SJSA1 (cell line): Measurements from ENCODE around the gene ANO10. TPM values are rescaled to one million over a fixed set of nuclear protein-coding genes. Genes with fewer than 3 reads are reported as not detected.
"Not testable (repeated sequence)": the region's sequence is repeated elsewhere in the genome, so short reads cannot be mapped to it uniquely, and the experiment has no call there.

Source experiments
- DNase-seq, 2 experiments: peaks; one replicate each; pipeline ENCODE4 v3.0.0-alpha.2; 2015 to 2020; ENCODE audit warnings: low spot score in 2 of 2, low read depth in 1 of 2
- H3K27ac ChIP-seq: fragments of 250-450 bp; sonication (Bioruptor Pico); 2 replicates; pipeline ENCODE4 v1.5.1; 2020; ENCODE audit warnings: mild to moderate bottlenecking, moderate library complexity
- H3K27me3 ChIP-seq: fragments of 250-450 bp; sonication (Bioruptor Pico); replicated peaks from 2 replicates; pipeline ENCODE4 v1.5.1; 2020; ENCODE audit warnings: mild to moderate bottlenecking, moderate library complexity
- H3K36me3 ChIP-seq: fragments of 250-450 bp; sonication (Bioruptor Pico); 2 replicates; pipeline ENCODE4 v1.5.1; 2020; ENCODE audit warnings: mild to moderate bottlenecking
- H3K4me1 ChIP-seq: fragments of 250-450 bp; sonication (Bioruptor Pico); replicated peaks from 2 replicates; pipeline ENCODE4 v1.6.1; 2021; ENCODE audit warnings: mild to moderate bottlenecking
- H3K4me3 ChIP-seq: fragments of 250-450 bp; sonication (Bioruptor Pico); 2 replicates; pipeline ENCODE4 v1.5.1; 2020; ENCODE audit warnings: mild to moderate bottlenecking
- H3K9me3 ChIP-seq: fragments of 250-450 bp; sonication (Bioruptor Pico); replicated peaks from 2 replicates; pipeline ENCODE4 v1.5.1; 2020; ENCODE audit warnings: mild to moderate bottlenecking
- total RNA-seq: library from RNA; depleted of rRNA; stranded (reverse); fragments of >200 nt; shearing (Covaris generic); gene quantifications from 2 replicates; pipeline ENCODE4 v1.2.3, GENCODE V29; 2014

Gene ANO10
- total RNA-seq, 1 experiment from 2014 or later: 16.3 TPM

GRCh38 chr3:43534675-43535074 lies 87.1 kb downstream of the ANO10 start:
- Histone ChIP-seq H3K36me3 (no peaks in the 10 kb centered on the region), H3K4me3 (no peak overlapping the region), H3K9me3 (no peaks in the 10 kb centered on the region), H3K27ac (no peak overlapping the region), H3K27me3 (no peaks in the 10 kb centered on the region), H3K4me1 (no peaks in the 10 kb centered on the region)
- no peak for DNase-seq

DNA sequence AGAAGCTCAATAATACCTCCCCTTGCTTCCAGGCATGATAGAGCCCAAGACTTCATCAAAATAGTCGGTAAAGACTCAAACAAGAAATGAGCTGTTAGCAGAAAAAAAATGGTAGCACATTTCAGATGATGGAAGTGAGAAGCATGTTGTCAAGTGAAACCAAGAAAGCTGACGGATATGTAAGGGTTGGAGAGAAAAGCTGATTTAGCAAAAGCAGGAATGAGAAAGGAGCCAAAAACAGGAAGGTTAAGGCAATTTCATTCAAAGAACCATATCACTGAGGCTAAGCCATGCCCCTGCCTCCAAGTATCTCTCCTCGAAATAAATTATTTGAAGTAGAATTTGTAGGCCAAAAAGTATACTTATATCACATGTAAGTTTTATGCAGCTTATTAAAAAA lies 88.8 kb downstream of the ANO10 start:
- Histone ChIP-seq H3K4me3 (no peak overlapping the region), H3K4me1 (no peaks in the 10 kb centered on the region), H3K27ac (no peak overlapping the region), H3K9me3 (no peaks in the 10 kb centered on the region), H3K36me3 (no peaks in the 10 kb centered on the region), H3K27me3 (no peaks in the 10 kb centered on the region)
- DNase-seq: no peak

- Histone ChIP-seq H3K9me3 (no peaks in the 10 kb centered on the region; the same call in 1 of the 2 replicates), H3K27ac (no peak overlapping the region), H3K36me3 (no peaks in the 10 kb centered on the region), H3K27me3 (no peaks in the 10 kb centered on the region), H3K4me3 (no peak overlapping the region), H3K4me1 (no peaks in the 10 kb centered on the region)
- no peak for DNase-seq
Observed at GRCh38 chr3:43531835-43532234, 90.0 kb downstream of the ANO10 start.

DNA sequence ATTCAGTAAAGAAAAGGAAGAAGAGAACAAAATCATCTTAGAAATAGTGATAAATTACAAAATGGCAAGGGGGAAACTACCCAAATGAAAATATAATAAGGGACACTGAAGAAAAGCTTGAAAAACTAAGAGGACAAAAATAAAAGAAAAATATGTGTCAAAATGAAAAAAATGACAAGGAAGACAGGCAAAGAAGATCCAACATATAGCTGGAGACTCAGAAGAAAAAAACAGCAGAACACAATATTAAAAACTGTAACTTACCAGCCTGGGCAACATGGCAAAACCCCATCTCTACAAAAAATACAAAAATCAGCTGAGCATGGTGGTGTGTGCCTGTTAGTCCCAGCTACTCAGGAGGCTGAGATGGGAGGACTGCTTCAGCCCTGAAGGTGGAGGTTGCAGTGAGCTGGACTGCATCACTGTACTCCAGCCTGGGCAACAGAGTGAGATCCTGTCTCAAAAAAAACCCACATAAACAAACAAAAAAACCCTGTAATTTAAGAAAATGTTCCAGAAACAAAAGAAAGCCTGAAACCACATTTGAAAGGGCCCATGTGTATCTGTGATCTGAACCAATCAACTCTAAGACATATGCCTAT lies 93.2 kb downstream of the ANO10 start:
- H3K4me3 ChIP-seq: no peak overlapping the region
- no peaks in the 10 kb centered on the region for H3K27me3 ChIP-seq
- H3K4me1 ChIP-seq: no peaks in the 10 kb centered on the region
- no peaks in the 10 kb centered on the region for H3K36me3 ChIP-seq
- H3K27ac ChIP-seq: no peak overlapping the region
- H3K9me3 ChIP-seq: no peaks in the 10 kb centered on the region; the same call in 1 of the 2 replicates
- no peak for DNase-seq

DNA sequence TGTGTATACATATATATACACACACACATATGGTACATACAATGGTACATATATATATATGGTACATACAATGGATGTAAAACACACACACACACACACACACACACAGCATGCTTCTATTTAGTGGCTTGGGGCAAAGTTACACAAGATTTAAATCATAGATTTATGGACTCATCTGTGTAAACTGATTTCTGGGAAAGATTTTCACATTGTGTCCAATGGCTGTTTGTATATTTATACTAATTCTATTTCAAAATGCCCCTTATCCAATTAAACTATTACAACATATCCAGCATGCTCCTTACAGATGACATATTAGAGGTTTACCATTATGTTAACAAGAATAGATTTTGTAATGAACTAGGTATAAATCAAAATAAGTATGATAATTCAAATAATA lies 94.9 kb downstream of the ANO10 start:
- no peak overlapping the region for H3K27ac ChIP-seq
- no peak for DNase-seq
- H3K9me3 ChIP-seq: no peaks in the 10 kb centered on the region; the same call in 1 of the 2 replicates
- H3K27me3 ChIP-seq: no peaks in the 10 kb centered on the region
- H3K4me1 ChIP-seq: no peaks in the 10 kb centered on the region
- no peak overlapping the region for H3K4me3 ChIP-seq
- no peaks in the 10 kb centered on the region for H3K36me3 ChIP-seq

- H3K9me3 ChIP-seq: no peaks in the 10 kb centered on the region; the same call in 1 of the 2 replicates
- no peaks in the 10 kb centered on the region for H3K36me3 ChIP-seq
- H3K4me1 ChIP-seq: no peaks in the 10 kb centered on the region
- no peak overlapping the region for H3K4me3 ChIP-seq
- no peak overlapping the region for H3K27ac ChIP-seq
- DNase-seq: no peak
- no peaks in the 10 kb centered on the region for H3K27me3 ChIP-seq
Observed at GRCh38 chr3:43525941-43526607, 95.7 kb downstream of the ANO10 start.

DNA sequence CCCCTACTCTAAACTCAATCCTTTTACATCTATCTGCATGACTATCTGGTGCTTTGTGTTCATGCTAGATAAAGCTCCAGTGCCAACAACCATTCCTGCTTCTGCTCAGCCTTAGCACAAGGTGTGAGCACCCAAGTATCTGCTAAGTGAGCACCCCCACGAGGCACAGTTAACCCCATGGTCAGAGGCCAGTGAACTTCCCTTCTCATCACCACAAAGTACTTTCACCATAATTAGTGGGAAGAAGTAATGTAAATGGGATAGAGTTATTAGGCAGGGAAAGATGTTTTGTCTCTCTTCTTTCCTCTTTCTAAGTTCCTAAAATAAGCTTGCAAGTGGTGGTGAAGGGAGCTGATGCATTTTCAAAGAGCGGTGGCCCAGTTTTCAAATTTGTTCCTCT lies 96.4 kb downstream of the ANO10 start:
- H3K27me3 ChIP-seq: no peaks in the 10 kb centered on the region
- no peak for DNase-seq
- H3K27ac ChIP-seq: no peak overlapping the region
- no peak overlapping the region for H3K4me3 ChIP-seq
- no peaks in the 10 kb centered on the region for H3K36me3 ChIP-seq
- no peaks in the 10 kb centered on the region; the same call in 1 of the 2 replicates for H3K9me3 ChIP-seq
- H3K4me1 ChIP-seq: no peaks in the 10 kb centered on the region

DNA sequence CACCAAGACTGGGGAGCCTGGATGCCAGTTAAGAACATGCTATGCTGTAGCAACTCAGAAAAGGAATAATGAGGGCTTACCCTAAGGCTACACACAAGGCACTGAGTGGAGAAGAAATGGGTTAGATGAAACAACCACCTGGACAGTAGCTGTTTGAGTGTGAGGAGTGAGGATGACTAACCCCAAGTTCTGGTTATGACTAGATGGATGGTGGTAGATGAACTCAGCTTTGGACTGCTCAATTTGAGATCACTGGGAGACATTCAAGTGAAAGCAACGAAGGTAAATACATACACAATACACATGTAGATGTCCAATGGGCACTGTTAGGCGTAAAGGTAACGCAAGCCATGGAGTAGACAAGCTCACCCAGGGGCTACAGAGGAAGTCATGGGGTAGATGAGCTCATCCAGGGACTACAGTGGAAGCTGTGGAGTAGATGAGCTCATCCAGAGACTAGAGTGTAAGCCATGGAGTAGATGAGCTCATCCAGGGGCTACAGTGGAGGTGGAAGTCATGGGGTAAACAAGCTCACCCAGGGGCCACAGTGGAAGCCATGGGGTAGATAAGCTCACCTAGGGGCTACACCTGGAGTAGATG lies 98.3 kb downstream of the ANO10 start:
- Histone ChIP-seq H3K9me3 (no peaks in the 10 kb centered on the region; the same call in 1 of the 2 replicates), H3K4me1 (no peaks in the 10 kb centered on the region), H3K4me3 (no peak overlapping the region), H3K27ac (no peak overlapping the region), H3K27me3 (no peaks in the 10 kb centered on the region), H3K36me3 (no peaks in the 10 kb centered on the region)
- no peak for DNase-seq

DNA sequence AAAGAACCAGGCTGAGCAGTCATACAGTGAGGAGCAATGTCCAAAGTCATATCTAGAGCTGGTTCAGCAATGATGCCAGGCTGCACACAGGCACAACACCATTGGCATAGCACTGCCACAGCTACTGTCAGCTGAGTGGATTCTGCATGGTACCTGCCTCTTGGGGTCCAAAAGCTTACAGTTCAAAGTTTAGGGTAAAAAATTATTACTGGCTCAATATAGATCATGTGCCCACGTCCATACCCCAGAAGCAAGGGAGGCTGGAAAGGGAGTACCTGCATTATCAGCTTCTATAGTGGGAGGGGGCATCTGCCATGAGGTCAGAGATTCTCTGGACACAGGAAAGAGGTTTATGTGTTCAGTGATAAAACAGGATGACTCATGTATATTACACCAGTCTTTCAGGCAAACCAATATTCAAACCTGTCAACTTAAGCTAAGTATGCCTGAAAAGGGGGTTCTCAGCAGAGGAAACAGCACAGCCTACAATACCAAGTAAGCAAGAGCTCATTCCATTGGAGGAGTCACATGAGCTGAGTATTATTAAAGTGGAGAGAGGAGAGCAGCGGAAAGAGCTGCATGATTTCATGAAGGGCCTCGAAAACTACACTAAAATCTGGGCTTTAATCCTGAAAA lies 99.0 kb downstream of the ANO10 start:
- H3K27ac ChIP-seq: no peak overlapping the region
- H3K9me3 ChIP-seq: no peaks in the 10 kb centered on the region; the same call in 1 of the 2 replicates
- no peak overlapping the region for H3K4me3 ChIP-seq
- DNase-seq: no peak
- no peaks in the 10 kb centered on the region for H3K4me1 ChIP-seq
- no peaks in the 10 kb centered on the region for H3K36me3 ChIP-seq
- H3K27me3 ChIP-seq: no peaks in the 10 kb centered on the region

DNA sequence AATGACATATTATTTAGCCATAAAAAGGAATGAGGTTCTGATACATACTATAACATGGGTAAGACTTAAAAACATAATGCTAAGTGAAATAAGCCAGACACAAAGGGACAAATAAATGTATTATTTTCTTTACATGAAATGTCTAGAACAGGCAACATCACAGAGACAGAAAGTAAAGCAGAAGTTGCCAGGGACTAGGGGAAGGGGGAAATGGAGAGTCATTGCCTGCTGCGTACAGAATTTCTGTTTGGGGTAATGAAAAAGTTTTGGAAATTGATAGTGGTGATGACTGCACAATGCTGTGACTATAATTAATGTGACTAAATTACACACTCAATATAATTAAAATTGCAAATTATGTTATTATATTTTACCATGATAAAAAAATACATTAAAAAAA lies 99.9 kb downstream of the ANO10 start:
- H3K4me3 ChIP-seq: no peak overlapping the region
- H3K36me3 ChIP-seq: no peaks in the 10 kb centered on the region
- no peaks in the 10 kb centered on the region for H3K9me3 ChIP-seq
- H3K4me1 ChIP-seq: no peaks in the 10 kb centered on the region
- no peak overlapping the region for H3K27ac ChIP-seq
- H3K27me3 ChIP-seq: no peaks in the 10 kb centered on the region
- no peak for DNase-seq

DNA sequence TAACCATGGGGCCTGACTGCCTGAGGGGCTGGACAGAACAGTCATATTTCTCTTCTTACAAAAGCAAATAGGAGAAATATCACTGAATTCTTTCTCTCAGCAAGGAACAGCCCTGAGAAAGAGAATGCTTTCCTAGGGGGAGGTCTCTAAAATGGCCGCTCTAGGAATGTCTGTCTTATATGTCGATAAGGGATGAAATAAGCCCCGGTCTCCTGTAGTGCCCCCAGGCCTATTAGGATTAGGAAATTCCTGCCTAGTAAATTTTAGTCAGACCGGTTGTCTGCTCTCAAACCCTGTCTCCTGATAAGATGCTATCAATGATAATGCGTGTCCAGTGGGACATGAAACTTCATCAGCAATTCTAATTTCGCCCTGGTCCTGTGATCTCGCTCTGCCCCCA lies 103.3 kb downstream of the ANO10 start:
- DNase-seq, H3K4me1 ChIP-seq, H3K9me3 ChIP-seq, H3K36me3 ChIP-seq, H3K27ac ChIP-seq, H3K27me3 ChIP-seq, H3K4me3 ChIP-seq: not testable (repeated sequence)

DNA sequence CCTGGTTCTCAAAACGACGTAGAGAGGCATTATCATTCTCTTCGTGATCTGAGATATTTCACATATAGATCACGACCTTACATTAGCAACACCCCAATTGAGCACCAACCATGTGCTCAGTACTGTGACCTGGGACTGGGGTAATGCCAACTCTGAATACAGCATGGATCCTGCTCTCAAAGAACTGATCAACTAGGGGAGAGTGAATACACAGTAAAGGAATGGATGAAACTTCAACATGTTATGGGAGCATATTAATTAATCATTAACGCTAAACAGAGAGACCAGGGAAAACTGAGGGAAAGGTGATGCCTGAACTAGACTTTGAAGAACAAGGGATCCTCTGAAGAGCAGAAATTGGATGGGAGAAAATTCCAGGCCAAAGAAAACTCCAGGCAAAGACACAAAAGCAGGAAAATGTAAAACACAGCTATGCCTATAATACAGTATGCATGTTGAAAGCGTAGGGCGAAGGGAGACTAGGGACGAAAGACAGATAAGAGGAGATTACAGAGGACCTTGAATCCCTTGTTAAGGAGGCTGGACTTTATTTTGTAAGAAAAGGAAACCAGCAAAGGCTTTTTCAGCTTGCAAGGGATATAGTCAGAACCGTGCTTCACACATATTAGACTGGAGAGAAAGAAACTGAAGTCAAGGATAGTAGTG lies 105.7 kb downstream of the ANO10 start:
- H3K27ac ChIP-seq: no peak overlapping the region
- H3K4me3 ChIP-seq: no peak overlapping the region
- H3K27me3 ChIP-seq: no peaks in the 10 kb centered on the region
- DNase-seq: no peak
- no peaks in the 10 kb centered on the region for H3K9me3 ChIP-seq
- no peaks in the 10 kb centered on the region for H3K36me3 ChIP-seq
- H3K4me1 ChIP-seq: no peaks in the 10 kb centered on the region

GRCh38 chr3:43515208-43515917 lies 106.4 kb downstream of the ANO10 start:
- H3K4me3 ChIP-seq: no peak overlapping the region
- no peak for DNase-seq
- no peaks in the 10 kb centered on the region for H3K36me3 ChIP-seq
- no peak overlapping the region for H3K27ac ChIP-seq
- H3K4me1 ChIP-seq: no peaks in the 10 kb centered on the region
- H3K27me3 ChIP-seq: no peaks in the 10 kb centered on the region
- H3K9me3 ChIP-seq: no peaks in the 10 kb centered on the region
